NCI-H1048 (cell line): ENCODE results near the gene RNF180.
"Not testable (repeated sequence)": the region's sequence is repeated elsewhere in the genome, so short reads cannot be mapped to it uniquely, and the experiment has no call there.

Source experiments
- DNase-seq: peaks from one replicate; lab custom pipeline; 2025; lab: John Stamatoyannopoulos, UW

The RNF180 gene

DNA sequence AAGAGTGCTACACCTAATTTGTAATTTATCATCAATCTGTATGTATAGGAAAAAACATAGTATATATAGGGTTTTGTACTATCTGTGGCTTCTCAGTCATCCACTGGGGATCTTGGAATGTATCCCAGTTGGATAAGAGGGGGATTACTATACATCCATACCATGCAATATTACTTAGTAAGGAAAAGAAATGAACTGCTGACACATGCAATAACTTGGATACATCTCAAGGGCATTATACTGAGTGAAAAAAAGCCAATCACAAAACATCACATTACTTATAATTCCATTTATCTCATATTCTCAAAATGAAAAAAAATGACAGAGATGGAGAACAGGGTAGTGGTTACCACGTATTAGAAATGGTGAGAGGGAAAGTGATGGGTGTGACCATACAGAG is 231.9 kb downstream of the RNF180 start:
- no peak for DNase-seq

DNA sequence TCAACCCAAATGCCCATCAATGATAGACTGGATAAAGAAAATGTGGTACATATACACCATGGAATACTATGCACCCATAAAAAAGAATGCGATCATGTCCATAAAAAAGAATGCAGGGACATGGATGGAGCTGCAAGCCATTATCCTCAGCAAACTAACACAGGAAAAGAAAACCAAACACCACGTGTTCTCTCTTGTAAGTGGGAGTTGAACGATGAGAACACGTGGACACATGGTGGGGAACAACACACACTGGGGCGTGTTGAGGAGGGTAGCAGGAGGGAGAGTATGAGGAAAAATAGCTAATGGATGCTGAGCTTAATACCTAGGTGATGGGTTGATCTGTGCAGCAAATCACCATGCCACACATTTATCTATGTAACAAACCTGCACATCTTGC is 233.1 kb downstream of the RNF180 start:
- not testable (repeated sequence) for DNase-seq

- DNase-seq = not testable (repeated sequence)
Observed at GRCh38 chr5:64407103-64407825, 241.6 kb downstream of the RNF180 start.

- DNase-seq = no peak
Observed at GRCh38 chr5:64417390-64417789, 251.7 kb downstream of the RNF180 start.

DNA sequence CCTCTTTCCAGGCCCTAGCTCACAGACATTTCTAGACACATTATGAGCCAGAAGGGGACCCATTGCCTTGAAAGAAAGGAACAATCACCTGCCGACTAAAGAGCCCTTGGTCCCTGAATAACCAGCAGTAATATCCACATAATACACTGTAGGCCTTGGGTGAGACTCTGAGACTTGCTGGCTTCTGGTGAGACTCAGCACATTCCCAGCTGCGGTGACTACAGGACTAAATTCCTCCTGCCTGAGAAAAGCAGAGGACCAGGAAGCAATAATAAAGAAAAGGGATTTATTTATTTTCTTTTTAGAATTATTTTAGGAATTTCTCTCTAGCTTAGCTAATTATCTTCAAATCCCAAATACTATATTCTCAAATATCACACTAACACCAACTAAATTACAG is 252.4 kb downstream of the RNF180 start:
- no peak for DNase-seq
